Nephron (organoid): ENCODE results near the gene SPEM1.
A peak's percentile ranks its signal among the peaks of the same experiment; 100 is the strongest.

Experiments used
- H3K27ac Mint-ChIP-seq, 3 experiments: 2 replicates each; pipeline ENCODE4 v1.8.0; 2020; ENCODE audit warnings: mixed read lengths in 3 of 3, mild to moderate bottlenecking in 2 of 3, moderate library complexity in 1 of 3
- H3K27me3 Mint-ChIP-seq: 2 replicates; pipeline ENCODE4 v1.8.0; 2021; ENCODE audit warnings: low read depth, mild to moderate bottlenecking, moderate library complexity, mixed read lengths
- H3K36me3 Mint-ChIP-seq: 2 replicates; pipeline ENCODE4 v1.8.0; 2020; ENCODE audit warnings: low read depth, mixed read lengths
- H3K4me1 Mint-ChIP-seq: 2 replicates; pipeline ENCODE4 v1.8.0; 2020; ENCODE audit warnings: mixed read lengths
- H3K4me3 Mint-ChIP-seq, 3 experiments: 2 replicates each; pipeline ENCODE4 v1.8.0; 2020; ENCODE audit warnings: mild to moderate bottlenecking in 3 of 3, mixed read lengths in 3 of 3, moderate library complexity in 2 of 3
- H3K9me3 Mint-ChIP-seq: 2 replicates; pipeline ENCODE4 v1.8.0; 2020; ENCODE audit warnings: mixed read lengths
- TF ChIP-seq, protein P1 (sequence below), 3 experiments: fragments of 200-600 bp; sonication (generic); IDR thresholded peaks; one replicate each; pipeline ENCODE4 v1.5.0; 2021; ENCODE audit warnings: antibody characterized with exemption in 3 of 3; ENCODE audit not compliant: unreplicated experiment in 3 of 3

The SPEM1 gene

DNA sequence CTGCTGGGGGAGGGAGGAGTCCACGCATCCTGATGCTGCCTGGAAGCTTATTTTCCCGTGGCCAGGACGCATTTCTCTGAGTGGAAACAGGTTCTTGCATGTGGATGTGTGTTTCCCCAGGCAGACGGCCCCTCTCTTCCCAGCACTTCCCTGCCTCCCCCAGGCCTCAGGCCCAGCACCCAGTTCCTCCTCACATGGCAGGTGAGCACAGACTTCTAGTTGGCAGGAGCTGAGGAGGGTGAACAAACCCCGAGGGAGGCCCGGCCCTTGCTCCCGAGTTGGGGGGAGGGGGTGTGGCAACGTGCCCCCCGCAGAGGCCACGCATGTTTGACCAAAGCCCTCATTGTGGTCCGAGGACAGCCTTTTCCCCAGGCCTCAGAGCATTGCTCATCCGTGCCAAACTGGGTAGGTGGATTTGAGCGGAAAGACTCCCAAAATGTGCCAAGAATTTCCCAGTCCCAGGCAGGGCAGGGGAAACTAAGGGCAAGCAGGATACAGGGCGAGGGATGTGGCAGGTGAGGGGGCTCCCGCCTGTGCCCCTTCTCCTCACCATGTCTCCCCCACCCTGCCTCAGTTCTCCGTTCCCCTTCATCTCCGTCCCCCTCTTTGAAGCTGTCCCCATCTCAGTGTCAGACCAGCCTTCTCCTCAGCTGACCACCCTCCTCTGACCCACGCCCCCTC, 1.5 kb upstream of the SPEM1 start:
- Mint-ChIP-seq H3K4me3 (no peak overlapping the region), H3K27me3 (no peaks in the 10 kb centered on the region), H3K9me3 (no peaks in the 10 kb centered on the region), H3K27ac (peak overlapping the region in 1 of 3 experiments; percentile 78), H3K4me1 (peaks cover 3% of the 10 kb centered on the region), H3K36me3 (peaks cover 11% of the 10 kb centered on the region)
- TF ChIP-seq, protein P1, sequence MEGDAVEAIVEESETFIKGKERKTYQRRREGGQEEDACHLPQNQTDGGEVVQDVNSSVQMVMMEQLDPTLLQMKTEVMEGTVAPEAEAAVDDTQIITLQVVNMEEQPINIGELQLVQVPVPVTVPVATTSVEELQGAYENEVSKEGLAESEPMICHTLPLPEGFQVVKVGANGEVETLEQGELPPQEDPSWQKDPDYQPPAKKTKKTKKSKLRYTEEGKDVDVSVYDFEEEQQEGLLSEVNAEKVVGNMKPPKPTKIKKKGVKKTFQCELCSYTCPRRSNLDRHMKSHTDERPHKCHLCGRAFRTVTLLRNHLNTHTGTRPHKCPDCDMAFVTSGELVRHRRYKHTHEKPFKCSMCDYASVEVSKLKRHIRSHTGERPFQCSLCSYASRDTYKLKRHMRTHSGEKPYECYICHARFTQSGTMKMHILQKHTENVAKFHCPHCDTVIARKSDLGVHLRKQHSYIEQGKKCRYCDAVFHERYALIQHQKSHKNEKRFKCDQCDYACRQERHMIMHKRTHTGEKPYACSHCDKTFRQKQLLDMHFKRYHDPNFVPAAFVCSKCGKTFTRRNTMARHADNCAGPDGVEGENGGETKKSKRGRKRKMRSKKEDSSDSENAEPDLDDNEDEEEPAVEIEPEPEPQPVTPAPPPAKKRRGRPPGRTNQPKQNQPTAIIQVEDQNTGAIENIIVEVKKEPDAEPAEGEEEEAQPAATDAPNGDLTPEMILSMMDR (IDR thresholded peaks at IDR 0.05; ENCODE audit: unreplicated experiment in 3 of 3): no peak

DNA sequence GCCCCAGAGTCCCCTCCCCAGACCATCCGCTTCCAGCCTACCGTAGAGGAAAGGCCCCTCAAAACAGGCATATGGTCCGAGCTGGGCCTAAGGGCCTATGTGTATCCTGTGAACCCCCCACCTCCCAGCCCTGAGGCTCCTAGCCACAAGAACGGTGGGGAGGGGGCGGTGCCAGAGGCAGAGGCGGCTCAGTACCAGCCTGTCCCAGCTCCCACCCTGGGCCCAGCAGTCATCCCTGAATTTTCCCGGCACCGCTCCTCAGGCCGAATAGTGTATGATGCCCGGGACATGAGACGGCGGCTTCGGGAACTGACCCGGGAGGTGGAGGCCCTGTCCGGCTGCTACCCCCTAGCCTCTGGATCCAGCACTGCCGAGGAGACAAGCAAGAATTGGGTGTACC, 1.1 kb downstream of the SPEM1 start:
- peaks cover 6% of the 10 kb centered on the region for H3K4me1 Mint-ChIP-seq
- H3K4me3 Mint-ChIP-seq: no peak overlapping the region
- H3K27me3 Mint-ChIP-seq: peaks cover 4% of the 10 kb centered on the region
- peaks cover 5% of the 10 kb centered on the region for H3K36me3 Mint-ChIP-seq
- TF ChIP-seq, protein P1 (IDR thresholded peaks at IDR 0.05; ENCODE audit: unreplicated experiment in 3 of 3): no peak
- H3K9me3 Mint-ChIP-seq: no peaks in the 10 kb centered on the region
- no peak overlapping the region for H3K27ac Mint-ChIP-seq

DNA sequence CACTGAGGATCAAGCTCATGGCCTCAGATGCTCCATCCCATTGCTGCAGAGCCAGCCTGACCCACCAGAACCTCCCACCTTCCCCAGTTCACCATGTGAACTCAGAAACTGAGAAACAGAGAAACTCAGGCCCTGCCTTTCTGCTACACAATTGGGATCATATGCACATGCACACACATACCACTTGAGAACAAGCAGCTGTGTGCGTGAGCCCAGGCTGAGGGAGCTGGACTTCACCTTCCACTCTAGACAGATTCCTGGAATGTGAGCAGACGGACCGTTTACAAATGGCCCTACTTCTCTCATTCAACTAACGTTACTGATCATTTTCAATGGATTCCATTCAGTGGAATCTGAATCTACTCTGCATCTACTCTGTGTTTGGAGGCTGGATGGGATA, 3.6 kb downstream of the SPEM1 start:
- H3K36me3 Mint-ChIP-seq: no peaks in the 10 kb centered on the region
- H3K4me3 Mint-ChIP-seq: no peak overlapping the region

DNA sequence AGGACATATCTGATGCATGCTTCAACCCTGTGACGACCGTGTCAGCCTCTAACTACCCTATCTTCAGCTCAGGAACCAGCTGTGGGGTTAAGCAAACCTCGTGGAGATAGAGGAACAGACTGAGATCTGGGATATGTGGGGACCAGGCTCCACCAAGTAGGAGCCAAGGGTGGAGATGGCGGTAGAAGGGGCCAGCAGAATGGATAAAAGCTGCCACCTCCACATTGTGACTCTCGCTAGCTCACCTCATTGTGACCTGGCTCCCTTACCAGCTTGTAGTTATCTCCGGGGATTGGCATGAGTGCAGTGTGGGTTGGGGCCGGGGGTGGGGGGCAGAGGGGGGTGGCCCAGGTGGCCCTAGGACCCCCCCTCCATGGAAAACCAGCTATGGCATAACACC, 5.2 kb downstream of the SPEM1 start, which contains the start of gene SPEM2:
SPEM2 (plus strand) TSS at position 301 of the 400 bp plus-strand sequence; CDS start at position 374, 73 bp downstream.
- Mint-ChIP-seq H3K36me3 (no peaks in the 10 kb centered on the region), H3K27ac (no peak within 1 kb of the TSS), H3K9me3 (no peaks in the 10 kb centered on the region), H3K27me3 (peaks cover 4% of the 10 kb centered on the region), H3K4me3 (no peak within 1 kb of the TSS), H3K4me1 (peaks cover 6% of the 10 kb centered on the region)
- TF ChIP-seq, protein P1 (IDR thresholded peaks at IDR 0.05; ENCODE audit: unreplicated experiment in 3 of 3): no peak

More for the DNA sequence above, 3.6 kb downstream of the SPEM1 start:
- H3K4me1 Mint-ChIP-seq: peaks cover 6% of the 10 kb centered on the region
- peaks cover 4% of the 10 kb centered on the region for H3K27me3 Mint-ChIP-seq
- H3K9me3 Mint-ChIP-seq: no peaks in the 10 kb centered on the region
- TF ChIP-seq, protein P1 (IDR thresholded peaks at IDR 0.05; ENCODE audit: unreplicated experiment in 3 of 3): no peak
- H3K27ac Mint-ChIP-seq: peak overlapping the region; percentile 15 to 54 (median 53)

DNA sequence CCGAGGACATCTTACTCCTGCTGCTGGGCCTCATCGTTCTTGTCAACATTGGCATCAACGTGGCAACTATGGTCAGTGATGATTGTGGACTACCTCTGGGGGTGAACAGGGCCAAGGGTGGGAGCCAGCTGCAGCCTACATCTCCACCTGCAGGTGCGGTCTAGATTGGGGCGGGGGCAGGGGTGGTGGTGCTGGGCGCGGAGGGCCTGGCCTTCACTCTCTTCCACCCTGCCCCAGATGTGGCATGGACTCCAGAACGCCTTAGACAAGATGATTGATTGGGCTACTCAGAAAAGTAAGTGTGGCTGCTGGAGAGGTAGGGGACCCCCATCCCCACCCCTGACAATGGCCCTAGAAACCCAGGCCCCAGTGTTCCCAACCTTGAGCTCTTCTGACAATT, 5.6 kb downstream of the SPEM1 start:
- Mint-ChIP-seq H3K4me3 (no peak overlapping the region), H3K4me1 (peaks cover 6% of the 10 kb centered on the region), H3K27ac (no peak overlapping the region), H3K27me3 (peaks cover 8% of the 10 kb centered on the region), H3K9me3 (no peaks in the 10 kb centered on the region), H3K36me3 (no peaks in the 10 kb centered on the region)
- TF ChIP-seq, protein P1 (IDR thresholded peaks at IDR 0.05; ENCODE audit: unreplicated experiment in 3 of 3): no peak
